Activated T-helper 1 cell treated with anti-CD3 and anti-CD28 coated beads, Interleukin-12 subunit alpha, Interleukin-12 subunit beta, Interleukin-2, Interleukin-4 antibody, amounts not matched to agents 30 ng/mL and 10 ng/mL and 1 ng/mL, durations not matched to agents 14 hours and 24 hours and 36 hours (primary cell): Measurements from ENCODE around the gene ISG20L2. TPM values are rescaled to one million over a fixed set of nuclear protein-coding genes. Genes with fewer than 3 reads are reported as not detected.
A peak's percentile ranks its signal among the peaks of the same experiment; 100 is the strongest.

Source experiments
- DNase-seq: peaks from one replicate; pipeline ENCODE4 v3.0.0; 2021; ENCODE audit warnings: low spot score
- H3K27ac Mint-ChIP-seq: one replicate; pipeline ENCODE4 v1.8.0; 2021; ENCODE audit warnings: mild to moderate bottlenecking, mixed read lengths
- H3K27me3 Mint-ChIP-seq: one replicate; pipeline ENCODE4 v1.8.0; 2022; ENCODE audit warnings: mild to moderate bottlenecking, moderate library complexity, mixed read lengths; ENCODE audit not compliant: insufficient read depth
- H3K36me3 Mint-ChIP-seq: one replicate; pipeline ENCODE4 v1.8.0; 2021; ENCODE audit warnings: low read depth, mixed read lengths
- H3K4me1 Mint-ChIP-seq: one replicate; pipeline ENCODE4 v1.8.0; 2021; ENCODE audit warnings: low read depth, mixed read lengths
- H3K4me3 Mint-ChIP-seq: one replicate; pipeline ENCODE4 v1.8.0; 2021; ENCODE audit warnings: mild to moderate bottlenecking, moderate library complexity, mixed read lengths
- H3K9me3 Mint-ChIP-seq: one replicate; pipeline ENCODE4 v1.8.0; 2021; ENCODE audit warnings: mixed read lengths
- intact Hi-C: fragments of 100-400 bp; cut with micrococcal nuclease; formaldehyde crosslinking; loops from one replicate; pipeline ENCODE4 v1.15.1; 2024
- total RNA-seq: library from RNA; stranded (reverse); gene quantifications from 2 replicates; pipeline ENCODE4 v1.2.3, GENCODE V29; 2022

ISG20L2 gene
- total RNA-seq, 1 donor from 2014 or later, result 81.5 TPM

GRCh38 chr1:156743367-156744302 is 15.1 kb upstream of the ISG20L2 start:
- Mint-ChIP-seq H3K4me1 (peaks cover 75% of the 10 kb centered on the region), H3K4me3 (no peak overlapping the region)

GRCh38 chr1:156742801-156743200 is 14.2 kb upstream of the ISG20L2 start:
- intact Hi-C loops, result loop anchor here (5.0 to 10.0 kb wide), 4 partner anchors 240 to 886 kb away; partner anchors contain the start of genes ETV3, GON4L, MEF2D and SLC25A44
- Mint-ChIP-seq H3K27me3 (no peaks in the 10 kb centered on the region), H3K4me3 (peak overlapping the region; percentile 28), H3K9me3 (no peaks in the 10 kb centered on the region), H3K27ac (peak overlapping the region; percentile 94), H3K36me3 (peaks cover 56% of the 10 kb centered on the region), H3K4me1 (peaks cover 69% of the 10 kb centered on the region)
- no peak for DNase-seq

More at GRCh38 chr1:156743367-156744302, 15.1 kb upstream of the ISG20L2 start:
- Mint-ChIP-seq H3K36me3 (peaks cover 56% of the 10 kb centered on the region), H3K27ac (peak overlapping the region; percentile 43), H3K27me3 (no peaks in the 10 kb centered on the region), H3K9me3 (no peaks in the 10 kb centered on the region)
- intact Hi-C loops, result loop anchor here (5.0 to 10.0 kb wide), 4 partner anchors 241 to 886 kb away; partner anchors contain the start of genes ETV3, GON4L, MEF2D and SLC25A44
- no peak for DNase-seq

DNA sequence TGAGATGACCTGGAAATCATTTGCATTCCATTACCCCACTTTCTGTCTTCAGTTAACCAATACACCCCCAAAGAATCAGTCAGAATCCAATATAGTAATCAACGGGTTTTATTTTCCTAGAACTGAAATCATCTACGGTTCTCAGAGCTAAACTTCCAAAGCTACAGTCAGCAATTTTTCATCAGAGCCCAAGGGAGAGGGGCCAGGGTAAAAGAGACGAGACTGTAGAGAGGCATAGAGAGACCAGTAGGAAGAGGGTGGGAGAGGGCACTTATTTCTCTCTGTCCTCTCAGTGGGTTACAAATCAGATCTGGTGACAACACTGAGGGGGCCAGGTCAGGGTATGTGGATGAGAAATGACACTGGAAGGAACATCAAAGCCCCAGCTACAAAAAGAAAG is 13.5 kb upstream of the ISG20L2 start:
- Mint-ChIP-seq H3K36me3 (peaks cover 56% of the 10 kb centered on the region), H3K27ac (peak overlapping the region; percentile 94), H3K4me3 (peak overlapping the region; percentile 93), H3K9me3 (no peaks in the 10 kb centered on the region), H3K4me1 (peaks cover 63% of the 10 kb centered on the region), H3K27me3 (no peaks in the 10 kb centered on the region)
- DNase-seq, result no peak
- intact Hi-C loops, result loop anchor here (5.0 to 10.0 kb wide), 4 partner anchors 240 to 885 kb away; partner anchors contain the start of genes ETV3, GON4L, MEF2D and SLC25A44

DNA sequence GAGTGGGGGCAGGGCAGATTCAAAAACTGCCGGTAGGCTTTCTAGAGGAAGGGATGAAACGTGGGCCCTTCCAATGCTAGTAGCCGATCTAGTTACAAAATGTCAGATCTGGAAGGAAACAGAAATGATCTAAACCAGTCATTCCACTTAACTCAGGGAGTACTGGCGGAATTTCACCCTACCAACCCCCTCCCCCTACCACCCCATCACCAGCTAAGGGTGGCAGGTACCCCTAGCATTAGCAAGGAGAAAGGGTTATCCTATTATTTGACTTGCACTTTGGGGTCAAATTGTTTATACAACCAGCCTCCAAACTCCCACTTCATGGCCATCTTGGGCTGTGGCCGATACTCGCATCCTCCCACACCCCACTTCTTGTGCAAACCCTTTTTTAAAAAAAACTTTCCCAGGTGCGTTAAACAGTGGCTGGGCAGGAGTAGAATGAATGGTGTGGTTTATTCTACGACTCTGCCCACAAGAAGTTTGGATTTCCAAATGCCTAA is 13.0 kb upstream of the ISG20L2 start:
- Mint-ChIP-seq H3K27ac (peak overlapping the region; percentile 94), H3K9me3 (no peaks in the 10 kb centered on the region), H3K27me3 (no peaks in the 10 kb centered on the region), H3K4me1 (peaks cover 60% of the 10 kb centered on the region), H3K4me3 (peak overlapping the region; percentile 93), H3K36me3 (peaks cover 57% of the 10 kb centered on the region)
- intact Hi-C loops, result loop anchor here (1.0 to 10.0 kb wide), 9 partner anchors 10 to 884 kb away; partner anchors contain the start of genes CCT3, ETV3, GON4L and HDGF
- no peak for DNase-seq

- Mint-ChIP-seq H3K4me3 (peak within 1 kb of the TSS; percentile 93), H3K36me3 (peaks cover 53% of the 10 kb centered on the region), H3K4me1 (peaks cover 53% of the 10 kb centered on the region), H3K9me3 (no peaks in the 10 kb centered on the region), H3K27me3 (no peaks in the 10 kb centered on the region), H3K27ac (peak within 1 kb of the TSS; percentile 94)
- peak; percentile 97 for DNase-seq
- intact Hi-C loops, result loop anchor here (1.0 to 10.0 kb wide), 9 partner anchors 10 to 884 kb away; partner anchors contain the start of genes CCT3, ETV3, GON4L and HDGF
These were observed 12.3 kb upstream of the ISG20L2 start, which contains the start of gene MRPL24 for GRCh38 chr1:156740741-156741480. Gene MRPL24 (minus strand): TSS chr1:156741088. CDS start chr1:156738704, 2,384 bp downstream.

DNA sequence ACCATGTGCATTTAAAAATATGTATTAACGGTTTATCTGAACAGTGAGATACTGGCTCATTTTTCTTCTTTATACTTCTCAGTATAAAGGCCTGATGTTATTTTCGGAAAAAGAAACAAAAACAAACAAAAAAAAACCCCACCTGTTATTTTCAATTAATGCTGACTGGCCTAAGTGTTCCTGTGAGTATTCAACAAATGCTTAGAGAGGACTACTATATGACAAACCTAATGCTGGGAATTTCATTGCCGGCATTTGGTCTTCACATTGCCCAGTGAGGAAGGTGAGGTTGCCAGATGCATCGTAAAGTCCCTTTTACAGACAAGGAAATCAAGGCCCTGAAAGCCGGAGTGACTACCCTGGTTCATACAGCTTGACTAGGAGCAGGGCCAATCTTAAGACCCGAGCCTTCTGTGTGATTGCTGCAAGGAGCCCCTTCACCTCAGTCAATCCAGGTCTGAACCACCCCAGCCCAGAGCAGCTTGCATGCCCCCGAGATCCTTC is 11.7 kb upstream of the ISG20L2 start:
- intact Hi-C loops, result loop anchor here (5.0 to 10.0 kb wide), 4 partner anchors 238 to 883 kb away; partner anchors contain the start of genes ETV3, GON4L, MEF2D and SLC25A44
- Mint-ChIP-seq H3K9me3 (no peaks in the 10 kb centered on the region), H3K4me1 (peaks cover 47% of the 10 kb centered on the region), H3K27ac (peak overlapping the region; percentile 94), H3K36me3 (peaks cover 47% of the 10 kb centered on the region), H3K27me3 (no peaks in the 10 kb centered on the region), H3K4me3 (peak overlapping the region; percentile 93)
- DNase-seq, result no peak

DNA sequence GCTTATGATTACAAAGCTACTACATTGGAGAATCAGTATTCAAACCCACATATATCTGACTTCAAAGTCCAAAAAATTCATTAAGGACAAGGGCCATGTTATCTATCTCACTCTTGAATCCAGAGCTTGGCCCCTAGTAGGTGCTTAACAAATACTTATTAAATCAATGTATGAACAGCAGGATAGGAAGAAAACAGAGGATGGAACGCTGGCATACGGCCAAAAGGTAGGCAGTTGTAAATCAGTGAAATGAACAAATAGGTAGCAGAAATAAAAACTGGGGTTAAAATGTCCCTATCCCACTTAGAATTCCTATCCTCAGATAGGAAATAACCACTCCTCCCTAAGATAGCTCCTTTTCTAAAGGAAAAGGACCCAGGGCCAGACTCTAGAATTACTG is 10.3 kb upstream of the ISG20L2 start:
- intact Hi-C loops, result no loop called here
- Mint-ChIP-seq H3K9me3 (no peaks in the 10 kb centered on the region), H3K4me1 (peaks cover 36% of the 10 kb centered on the region), H3K27ac (peak overlapping the region; percentile 10), H3K36me3 (peaks cover 42% of the 10 kb centered on the region), H3K4me3 (peak overlapping the region; percentile 69), H3K27me3 (no peaks in the 10 kb centered on the region)
- DNase-seq, result no peak

DNA sequence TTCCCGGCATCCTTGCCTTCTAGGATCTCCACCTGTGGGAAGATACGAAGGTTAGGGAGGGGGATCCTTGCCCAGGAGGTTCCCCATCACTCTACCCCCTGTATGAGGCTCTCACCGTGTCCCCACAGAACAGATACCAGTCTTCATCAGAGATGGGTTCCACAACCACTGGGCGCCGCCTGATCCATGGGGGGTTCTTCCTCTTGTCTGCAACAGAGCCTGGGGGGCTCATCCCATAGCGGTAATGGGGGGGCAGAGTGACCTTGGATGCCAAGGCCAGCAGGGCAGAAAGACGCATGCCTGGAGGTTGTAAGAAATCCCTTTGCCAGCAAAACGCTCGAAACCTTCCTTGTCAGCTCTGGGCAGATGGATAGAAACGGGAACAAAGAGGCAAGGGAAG is 9.8 kb upstream of the ISG20L2 start:
- Mint-ChIP-seq H3K36me3 (peaks cover 37% of the 10 kb centered on the region), H3K27ac (no peak overlapping the region), H3K27me3 (no peaks in the 10 kb centered on the region), H3K4me3 (no peak overlapping the region), H3K9me3 (no peaks in the 10 kb centered on the region), H3K4me1 (peaks cover 31% of the 10 kb centered on the region)
- DNase-seq, result no peak
- intact Hi-C loops, result no loop called here

DNA sequence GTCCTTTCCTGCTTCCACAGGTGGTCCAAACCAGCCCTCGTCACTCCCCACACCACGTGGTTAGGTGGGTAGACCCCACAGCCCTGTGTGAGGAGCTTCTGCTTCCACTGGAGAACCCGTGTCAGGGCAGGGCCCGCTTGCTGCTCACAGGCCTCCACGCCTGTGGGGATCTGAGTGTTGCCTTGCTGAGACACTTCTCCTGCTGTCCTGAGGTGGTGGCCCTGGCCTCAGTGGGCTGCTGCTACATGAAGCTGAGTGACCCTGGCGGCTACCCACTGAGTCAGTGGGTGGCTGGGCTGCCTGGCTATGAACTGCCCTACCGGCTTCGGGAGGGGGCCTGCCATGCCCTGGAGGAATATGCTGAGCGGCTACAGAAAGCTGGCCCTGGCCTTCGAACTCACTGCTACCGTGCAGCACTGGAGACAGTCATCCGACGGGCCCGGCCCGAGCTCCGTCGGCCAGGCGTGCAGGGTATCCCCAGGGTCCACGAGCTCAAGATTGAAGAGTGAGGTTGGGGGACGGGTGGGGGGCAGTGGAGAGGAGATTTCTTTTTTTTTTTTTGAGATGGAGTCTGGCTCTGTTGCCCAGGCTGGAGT is 5.5 kb upstream of the ISG20L2 start:
- Mint-ChIP-seq H3K27ac (no peak overlapping the region), H3K27me3 (no peaks in the 10 kb centered on the region), H3K4me3 (no peak overlapping the region), H3K9me3 (no peaks in the 10 kb centered on the region), H3K36me3 (peaks cover 16% of the 10 kb centered on the region), H3K4me1 (peaks cover 28% of the 10 kb centered on the region)
- DNase-seq, result no peak
- intact Hi-C loops, result no loop called here

DNA sequence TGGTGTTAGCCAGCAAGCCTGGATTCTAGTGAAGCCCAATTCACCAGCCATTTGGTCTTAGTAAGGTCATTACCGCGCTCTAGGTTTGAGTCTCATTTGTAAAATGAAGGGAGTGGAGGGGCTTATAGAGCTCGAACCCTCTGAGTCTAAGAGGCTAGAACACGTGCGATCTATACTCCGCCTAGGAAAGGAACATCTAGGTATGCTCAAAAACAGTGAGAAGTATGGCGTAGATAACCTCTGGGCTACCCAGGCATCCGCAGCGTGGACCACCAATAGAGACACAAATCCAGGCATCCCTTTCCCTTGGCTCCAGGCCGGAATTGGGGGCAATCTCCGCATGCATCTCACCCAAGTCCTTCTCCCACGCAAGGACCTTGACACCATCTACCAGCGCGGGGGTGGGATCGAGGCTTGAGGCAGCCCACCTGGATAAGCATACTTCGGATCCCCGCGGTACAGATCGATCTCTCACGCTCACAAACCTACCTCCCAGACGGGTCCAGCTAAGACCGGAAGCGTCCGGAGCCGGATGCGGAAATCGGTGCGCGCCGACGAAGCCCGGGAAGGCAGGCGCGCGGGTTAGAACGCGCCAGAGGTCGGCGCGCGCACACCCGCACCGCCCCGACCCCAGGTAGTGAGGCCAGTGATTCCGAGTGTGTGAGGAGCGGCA is 504 bp downstream of the ISG20L2 start, which contains the start of gene METTL25B:
Gene METTL25B, plus strand, starts transcription at position 544 of the 673 bp plus-strand sequence. CDS start 636 bp downstream, outside the sequence.
- DNase-seq, result peak; percentile 81

GRCh38 chr1:156727492-156727891 is 1.1 kb downstream of the ISG20L2 start:
- Mint-ChIP-seq H3K27me3 (no peaks in the 10 kb centered on the region), H3K4me1 (peaks cover 32% of the 10 kb centered on the region), H3K9me3 (no peaks in the 10 kb centered on the region), H3K27ac (no peak overlapping the region), H3K36me3 (peaks cover 24% of the 10 kb centered on the region), H3K4me3 (no peak overlapping the region)
- intact Hi-C loops, result loop anchor here (2.0 to 5.0 kb wide), 4 partner anchors 21 to 225 kb away; partner anchors contain the start of genes MEF2D and NAXE
- no peak for DNase-seq

More for the DNA sequence above, 504 bp downstream of the ISG20L2 start, which contains the start of gene METTL25B:
- H3K36me3 Mint-ChIP-seq, result peaks cover 28% of the 10 kb centered on the region
- no peaks in the 10 kb centered on the region for H3K9me3 Mint-ChIP-seq
- H3K4me1 Mint-ChIP-seq, result peaks cover 38% of the 10 kb centered on the region
- intact Hi-C loops, result loop anchor here (1.0 to 5.0 kb wide), 10 partner anchors 13 to 390 kb away; partner anchors contain the start of genes CCT3, HDGF, MEF2D and MRPL24
- no peak within 1 kb of the TSS for H3K4me3 Mint-ChIP-seq
- no peaks in the 10 kb centered on the region for H3K27me3 Mint-ChIP-seq
- no peak within 1 kb of the TSS for H3K27ac Mint-ChIP-seq
